ENCODE data around the gene TMA7.

Gene TMA7

GRCh38 chr3:48412375-48413001, 27.6 kb upstream of the TMA7 start:
- no peak overlapping the region for H3K4me2 ChIP-seq (ENCODE audit: low read length)
- H3K4me3 ChIP-seq (ENCODE audit: low read depth, low read length) = no peak overlapping the region
- no peak overlapping the region for H3K27ac ChIP-seq
- no peaks in the 10 kb centered on the region for H3K36me3 ChIP-seq (ENCODE audit: control insufficient read depth, insufficient read depth, low read length)
- no peaks in the 10 kb centered on the region for H3K79me2 ChIP-seq
- no peak overlapping the region for H3K9ac ChIP-seq
- H2AFZ ChIP-seq = no peak overlapping the region
- no peaks in the 10 kb centered on the region for H3K9me3 ChIP-seq (ENCODE audit: control insufficient read depth, low read length)
- no peak for TF ChIP-seq CTCF (IDR thresholded peaks at IDR 0.05)
- no peaks in the 10 kb centered on the region for H3K4me1 ChIP-seq
- no peaks in the 10 kb centered on the region for H3K27me3 ChIP-seq (ENCODE audit: control insufficient read depth, insufficient read depth, low read length)

GRCh38 chr3:48413086-48413485, 27.0 kb upstream of the TMA7 start:
- no peaks in the 10 kb centered on the region for H3K4me1 ChIP-seq
- H3K9me3 ChIP-seq (ENCODE audit: control insufficient read depth, low read length) = no peaks in the 10 kb centered on the region
- H3K79me2 ChIP-seq = no peaks in the 10 kb centered on the region
- no peak overlapping the region for H3K9ac ChIP-seq
- H3K4me2 ChIP-seq (ENCODE audit: low read length) = no peak overlapping the region
- H3K27me3 ChIP-seq (ENCODE audit: control insufficient read depth, insufficient read depth, low read length) = no peaks in the 10 kb centered on the region
- H3K36me3 ChIP-seq (ENCODE audit: control insufficient read depth, insufficient read depth, low read length) = no peaks in the 10 kb centered on the region
- no peak overlapping the region for H3K27ac ChIP-seq
- H2AFZ ChIP-seq = no peak overlapping the region
- TF ChIP-seq CTCF (IDR thresholded peaks at IDR 0.05) = no peak
- H3K4me3 ChIP-seq (ENCODE audit: low read depth, low read length) = no peak overlapping the region

GRCh38 chr3:48413611-48414010, 26.4 kb upstream of the TMA7 start:
- H2AFZ ChIP-seq = no peak overlapping the region
- H3K36me3 ChIP-seq (ENCODE audit: control insufficient read depth, insufficient read depth, low read length) = no peaks in the 10 kb centered on the region
- H3K27me3 ChIP-seq (ENCODE audit: control insufficient read depth, insufficient read depth, low read length) = no peaks in the 10 kb centered on the region
- H3K4me1 ChIP-seq = no peaks in the 10 kb centered on the region
- no peaks in the 10 kb centered on the region for H3K79me2 ChIP-seq
- H3K27ac ChIP-seq = no peak overlapping the region
- no peak overlapping the region for H3K9ac ChIP-seq
- H3K9me3 ChIP-seq (ENCODE audit: control insufficient read depth, low read length) = no peaks in the 10 kb centered on the region
- H3K4me2 ChIP-seq (ENCODE audit: low read length) = no peak overlapping the region
- TF ChIP-seq CTCF (IDR thresholded peaks at IDR 0.05) = no peak
- no peak overlapping the region for H3K4me3 ChIP-seq (ENCODE audit: low read depth, low read length)

- no peak for TF ChIP-seq CTCF (IDR thresholded peaks at IDR 0.05)
- Histone ChIP-seq H2AFZ (no peak overlapping the region), H3K9ac (no peak overlapping the region), H3K4me2 (ENCODE audit: low read length) (no peak overlapping the region), H3K4me3 (ENCODE audit: low read depth, low read length) (no peak overlapping the region), H3K9me3 (ENCODE audit: control insufficient read depth, low read length) (no peaks in the 10 kb centered on the region), H3K79me2 (no peaks in the 10 kb centered on the region), H3K27me3 (ENCODE audit: control insufficient read depth, insufficient read depth, low read length) (no peaks in the 10 kb centered on the region), H3K4me1 (no peaks in the 10 kb centered on the region), H3K36me3 (ENCODE audit: control insufficient read depth, insufficient read depth, low read length) (no peaks in the 10 kb centered on the region), H3K27ac (no peak overlapping the region)
Measured at GRCh38 chr3:48414376-48415250, 25.4 kb upstream of the TMA7 start.

Measured in parathyroid adenoma (tissue), 2 donors.